Stomach (tissue), 4 donors: ENCODE measurements around the gene ERBB4.

Experiments
- CTCF ChIP-seq, 7 experiments: fragments of 450-650 bp in 4 of 7; fragments of 200-600 bp in 3 of 7; sonication (generic) in 3 of 7; IDR thresholded peaks; one replicate each; pipeline ENCODE4 v1.5.1; 2016 to 2019; ENCODE audit warnings: antibody characterized with exemption in 7 of 7, control low read depth in 2 of 7, mild to moderate bottlenecking in 1 of 7
- EP300 ChIP-seq: sonication (generic); formaldehyde crosslinking; IDR thresholded peaks from one replicate; pipeline ENCODE4 v1.6.1; 2017; ENCODE audit warnings: antibody characterized with exemption
- POLR2A ChIP-seq, 4 donors: fragments of 450-650 bp; IDR thresholded peaks; one replicate each; pipeline ENCODE4 v1.6.1; 2016; ENCODE audit warnings: antibody characterized with exemption in 4 of 4, control low read depth in 2 of 4, mild to moderate bottlenecking in 1 of 4, moderate library complexity in 1 of 4

- TF ChIP-seq EP300 (no peak), CTCF (IDR thresholded peaks at IDR 0.05) (no peak), POLR2A (IDR thresholded peaks at IDR 0.05) (no peak)
Observed at GRCh38 chr2:211990335-211990734, 548.3 kb downstream of the ERBB4 start.
